Testis (tissue), 3 donors: Measurements from ENCODE around the gene SMIM23. TPM values are rescaled to one million over a fixed set of nuclear protein-coding genes. Genes with fewer than 3 reads are reported as not detected.

ENCODE experiments used
- polyA plus RNA-seq: library from polyadenylated mRNA; stranded (reverse); fragments of 350-450 nt; fragmentation: Illumina TruSeq; extraction: RNeasy Lipid Tissue Mini Kit (QIAGEN cat#74804); gene quantifications from one replicate; pipeline ENCODE4 v1.2.3, GENCODE V29; 2014; ENCODE audit warnings: low read depth, low replicate concordance; ENCODE audit not compliant: insufficient read depth
- total RNA-seq, 2 donors: library from RNA; depleted of rRNA; stranded (reverse); fragments of >200 nt; gene quantifications; one replicate each; pipeline ENCODE4 v1.2.3, GENCODE V29; 2016

The SMIM23 gene
- total and polyA plus RNA-seq, 3 donors from 2014 or later, result 1.4 to 24.4 (median 3.4) TPM

Other genes starting within 250 kb of the SMIM23 start
- 10 to 100 TPM; 60.6 to 61.8 TPM for gene FBXW11, start 220.8 kb downstream of the SMIM23 start, total RNA-seq
- 46.3 TPM for gene FBXW11, start 220.8 kb downstream of the SMIM23 start, polyA plus RNA-seq